Epithelial cell of esophagus (primary cell): ENCODE measurements around the gene SLC30A3.

Experiments
- DNase-seq: peaks from one replicate; pipeline ENCODE4 v3.0.0; 2010; ENCODE audit warnings: low read depth
- H3K4me3 ChIP-seq: 2 replicates; pipeline ENCODE4 v1.5.1; 2011; ENCODE audit warnings: mild to moderate bottlenecking, low read length, control low read depth
- CTCF ChIP-seq: IDR thresholded peaks from 2 replicates; pipeline ENCODE4 v1.5.1; 2011; ENCODE audit warnings: low read depth, mild to moderate bottlenecking, low read length, control low read depth, inconsistent platforms; ENCODE audit not compliant: insufficient read depth; ENCODE audit errors: missing control alignments

SLC30A3 gene

GRCh38 chr2:27249159-27249890, 13.5 kb downstream of the SLC30A3 start:
- no peak for DNase-seq
- no peak overlapping the region for H3K4me3 ChIP-seq

GRCh38 chr2:27247893-27248292, 15.0 kb downstream of the SLC30A3 start:
- no peak for DNase-seq
- TF ChIP-seq CTCF: no peak
- no peak overlapping the region for H3K4me3 ChIP-seq

More at GRCh38 chr2:27249159-27249890, 13.5 kb downstream of the SLC30A3 start:
- TF ChIP-seq CTCF: no peak

DNA sequence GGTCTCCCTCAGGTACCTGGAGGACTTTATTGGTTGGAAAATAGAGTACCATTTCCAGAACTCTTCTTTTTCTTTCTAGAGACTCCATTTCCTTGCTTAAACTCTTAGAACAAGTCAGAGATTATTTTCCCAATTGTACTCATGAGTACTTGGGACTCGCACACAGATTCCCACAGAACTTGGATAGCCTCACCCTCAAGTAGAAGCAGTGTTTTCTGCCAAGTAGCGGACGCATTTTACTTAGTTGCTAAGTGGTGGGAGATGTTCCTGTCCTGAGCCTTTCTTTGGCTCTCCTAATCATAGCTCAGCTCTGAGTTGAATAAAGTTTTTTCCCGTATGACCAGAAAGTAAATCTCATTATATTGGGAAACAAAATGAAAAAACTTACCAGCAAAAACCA, 17.2 kb downstream of the SLC30A3 start:
- no peak overlapping the region for H3K4me3 ChIP-seq
- DNase-seq: no peak
- TF ChIP-seq CTCF: no peak

DNA sequence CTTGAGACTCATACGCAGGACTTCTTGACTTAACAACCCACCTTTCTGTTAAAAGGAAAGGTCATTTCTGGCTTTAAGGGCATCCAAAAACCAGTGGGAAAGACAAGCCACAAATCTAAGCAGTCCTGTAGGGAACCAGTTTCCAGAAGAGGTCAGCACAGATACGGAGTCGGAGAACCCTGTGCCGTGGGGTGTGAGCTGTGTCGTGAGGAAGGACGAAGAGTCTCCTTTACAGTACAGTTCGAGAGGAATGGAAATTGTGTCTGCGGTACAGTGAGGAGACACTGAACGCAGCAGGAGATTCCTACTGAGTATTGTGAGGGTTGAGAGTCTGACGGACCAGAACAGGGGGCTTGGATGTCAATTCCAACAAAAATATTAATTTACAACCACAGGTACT, 17.7 kb downstream of the SLC30A3 start:
- no peak for DNase-seq
- TF ChIP-seq CTCF: no peak

DNA sequence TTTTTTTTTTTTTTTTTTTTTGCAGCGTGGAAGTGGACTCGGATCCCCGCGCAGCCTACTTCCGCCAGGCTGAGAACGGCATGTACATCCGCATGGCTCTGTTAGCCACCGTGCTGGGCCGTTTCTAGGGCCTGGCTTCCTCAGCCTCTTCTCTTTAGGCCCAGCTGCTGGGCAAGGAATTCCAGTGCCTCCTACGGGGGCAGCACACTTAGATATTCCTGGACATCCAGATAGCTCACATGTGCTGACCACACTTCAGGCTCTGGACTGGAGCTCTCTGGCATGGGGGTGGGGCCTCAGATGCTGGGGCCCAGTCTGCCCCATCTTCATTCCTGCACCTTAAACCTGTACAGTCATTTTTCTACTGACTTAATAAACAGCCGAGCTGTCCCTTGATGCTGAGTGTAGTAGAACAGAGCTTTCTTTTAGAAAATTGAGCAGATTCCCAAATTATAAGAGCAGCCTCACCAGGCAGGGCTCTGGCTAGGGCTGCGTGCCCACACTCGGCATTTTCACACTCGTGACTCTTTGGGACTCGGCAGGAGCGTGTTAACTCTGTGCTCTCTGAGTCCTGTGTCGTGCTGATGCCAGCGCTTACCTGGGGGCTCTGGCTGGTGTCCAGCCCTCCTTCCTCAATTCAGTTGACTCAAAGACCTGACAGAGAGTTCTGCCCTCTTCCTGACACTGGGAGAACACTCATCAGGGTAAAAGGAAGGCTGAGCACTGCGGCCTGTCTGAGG, 19.3 kb downstream of the SLC30A3 start:
- no peak overlapping the region for H3K4me3 ChIP-seq
- TF ChIP-seq CTCF: no peak
- no peak for DNase-seq

More for the DNA sequence above, 17.7 kb downstream of the SLC30A3 start:
- H3K4me3 ChIP-seq: no peak overlapping the region

GRCh38 chr2:27242614-27242951, 20.3 kb downstream of the SLC30A3 start:
- no peak for TF ChIP-seq CTCF
- no peak overlapping the region for H3K4me3 ChIP-seq
- no peak for DNase-seq
